Kidney (tissue), 14 donors: Measurements from ENCODE around the gene GPR65. TPM values are rescaled to one million over a fixed set of nuclear protein-coding genes. Genes with fewer than 3 reads are reported as not detected.

Experiments
- DNase-seq, 5 donors: peaks; one replicate each; pipeline ENCODE4 v3.0.0-alpha.2; 2013 to 2020
- FAIRE-seq: peaks from 2 replicates; lab custom pipeline; 2012; peaks lifted over from hg19 to GRCh38; lab: Jason Lieb, UNC
- H3K27ac ChIP-seq, 2 donors: one replicate each; pipeline ENCODE4 v1.7.0; 2013; ENCODE audit warnings: low read depth in 2 of 2, low read length in 2 of 2, inconsistent platforms in 1 of 2
- H3K27me3 ChIP-seq: one replicate; pipeline ENCODE4 v1.7.1; 2013; ENCODE audit warnings: low read length, inconsistent platforms; ENCODE audit not compliant: control insufficient read depth, insufficient read depth
- H3K36me3 ChIP-seq, 3 donors: one replicate each; pipeline versions ENCODE4 v1.7.0 to v1.7.1; 2013; ENCODE audit warnings: low read length in 3 of 3, control low read depth in 1 of 3, inconsistent platforms in 1 of 3; ENCODE audit not compliant: insufficient read depth in 3 of 3, control insufficient read depth in 2 of 3
- H3K4me1 ChIP-seq, 3 donors: one replicate each; pipeline versions ENCODE4 v1.7.0 to v1.7.1; 2013; ENCODE audit warnings: low read length in 3 of 3, inconsistent platforms in 1 of 3, low read depth in 1 of 3; ENCODE audit not compliant: control insufficient read depth in 2 of 3, insufficient read depth in 2 of 3
- H3K4me3 ChIP-seq, 3 donors: one replicate each; pipeline versions ENCODE4 v1.7.0 to v1.8.1; 2013; ENCODE audit warnings: low read length in 3 of 3, control low read depth in 1 of 3, inconsistent platforms in 1 of 3
- H3K9ac ChIP-seq, 3 donors: one replicate each; pipeline versions ENCODE4 v1.7.0 to v1.7.1; 2013; ENCODE audit warnings: low read length in 3 of 3, control low read depth in 1 of 3, inconsistent platforms in 1 of 3
- H3K9me3 ChIP-seq, 3 donors: one replicate each; pipeline versions ENCODE4 v1.7.0 to v1.7.1; 2013; ENCODE audit warnings: low read length in 3 of 3, control low read depth in 1 of 3, inconsistent platforms in 1 of 3; ENCODE audit not compliant: control insufficient read depth in 2 of 3, insufficient read depth in 1 of 3
- CTCF ChIP-seq: IDR thresholded peaks from 3 replicates; pipeline ENCODE4 v1.5.1; 2012; ENCODE audit warnings: mild to moderate bottlenecking, moderate library complexity, borderline replicate concordance; ENCODE audit not compliant: insufficient read depth; ENCODE audit errors: extremely low read depth
- intact Hi-C: fragments of 100-400 bp; cut with DNase I; formaldehyde crosslinking; loops from one replicate; pipeline ENCODE4 v1.11.1; 2022
- polyA plus RNA-seq: library from polyadenylated mRNA; stranded (reverse); fragments of 350-450 nt; fragmentation: Illumina TruSeq; extraction: RNeasy Lipid Tissue Mini Kit (QIAGEN cat#74804); gene quantifications from one replicate; pipeline ENCODE4 v1.2.3, GENCODE V29; 2014; ENCODE audit warnings: low read depth, low replicate concordance; ENCODE audit not compliant: insufficient read depth
- total RNA-seq: library from RNA; stranded (reverse); fragmentation: NEBNext Ultra II Directional; extraction: Animal tissue kit (Norgen Biotek cat#: 25700); gene quantifications from one replicate; pipeline ENCODE4 v1.2.1, GENCODE V29; 2021
- donor health status: control.
- donor health status: control.
- donor health status: control.
- donor health status: control.
- donor health status: control.
- donor health status: DM: yes; HTN: yes; CAD: no.
- donor health status: Normal renal cell carcinoma (clear cell type).

Gene GPR65
- total and polyA plus RNA-seq, 2 donors from 2014 or later, result 0.62 to 3.8 TPM

- H3K27ac ChIP-seq, result no peak overlapping the region
- no peak for FAIRE-seq
- no peaks in the 10 kb centered on the region for H3K36me3 ChIP-seq
- no peaks in the 10 kb centered on the region for H3K27me3 ChIP-seq
- no peak for TF ChIP-seq CTCF
- no peak overlapping the region for H3K4me3 ChIP-seq
- DNase-seq, result no peak
- H3K4me1 ChIP-seq, result no peaks in the 10 kb centered on the region
- intact Hi-C loops, result loop anchor here (10.0 kb wide), 1 partner anchor 138 kb away; no protein-coding TSS in a partner anchor
- no peak overlapping the region for H3K9ac ChIP-seq
- H3K9me3 ChIP-seq, result no peaks in the 10 kb centered on the region
Measured at GRCh38 chr14:88026890-88027289, 22.0 kb downstream of the GPR65 start.

GRCh38 chr14:88029500-88029899 is 24.6 kb downstream of the GPR65 start:
- Histone ChIP-seq H3K9ac (no peak overlapping the region), H3K27me3 (no peaks in the 10 kb centered on the region), H3K36me3 (no peaks in the 10 kb centered on the region), H3K4me1 (no peaks in the 10 kb centered on the region), H3K4me3 (no peak overlapping the region), H3K27ac (no peak overlapping the region), H3K9me3 (no peaks in the 10 kb centered on the region)
- no peak for TF ChIP-seq CTCF
- intact Hi-C loops, result loop anchor here (10.0 kb wide), 1 partner anchor 135 kb away; no protein-coding TSS in a partner anchor
- DNase-seq (no peak), FAIRE-seq (no peak)

GRCh38 chr14:88030079-88030478 is 25.1 kb downstream of the GPR65 start:
- H3K27ac ChIP-seq, result no peak overlapping the region
- H3K36me3 ChIP-seq, result no peaks in the 10 kb centered on the region
- H3K9ac ChIP-seq, result no peak overlapping the region
- no peak for FAIRE-seq
- H3K4me1 ChIP-seq, result no peaks in the 10 kb centered on the region
- intact Hi-C loops, result no loop called here
- no peak for TF ChIP-seq CTCF
- no peak overlapping the region for H3K4me3 ChIP-seq
- no peaks in the 10 kb centered on the region for H3K27me3 ChIP-seq
- no peaks in the 10 kb centered on the region for H3K9me3 ChIP-seq
- no peak for DNase-seq

- FAIRE-seq (no peak), DNase-seq (no peak)
- no peaks in the 10 kb centered on the region for H3K36me3 ChIP-seq
- H3K4me1 ChIP-seq, result no peaks in the 10 kb centered on the region
- no peak overlapping the region for H3K27ac ChIP-seq
- TF ChIP-seq CTCF, result no peak
- no peaks in the 10 kb centered on the region for H3K27me3 ChIP-seq
- intact Hi-C loops, result no loop called here
- no peak overlapping the region for H3K4me3 ChIP-seq
- H3K9ac ChIP-seq, result no peak overlapping the region
- H3K9me3 ChIP-seq, result no peaks in the 10 kb centered on the region
Measured at GRCh38 chr14:88030892-88031291, 26.0 kb downstream of the GPR65 start.
